Measurements from ENCODE around the gene RGSL1.
"Not testable (repeated sequence)": the region's sequence is repeated elsewhere in the genome, so short reads cannot be mapped to it uniquely, and the experiment has no call there.

Gene RGSL1

GRCh38 chr1:182527680-182528079, 77.7 kb downstream of the RGSL1 start:
- no peak for TF ChIP-seq ZNF8 (CRISPR knock-in tag; IDR thresholded peaks at IDR 0.05)
- no peak for TF ChIP-seq OSR1 (CRISPR knock-in tag; IDR thresholded peaks at IDR 0.05)
- TF ChIP-seq CREB5 (CRISPR knock-in tag; IDR thresholded peaks at IDR 0.05; ENCODE audit: low read depth): no peak
- no peak for TF ChIP-seq TSHZ2 (CRISPR knock-in tag; IDR thresholded peaks at IDR 0.05)
- no peak for TF ChIP-seq PPARA (CRISPR knock-in tag; IDR thresholded peaks at IDR 0.05; ENCODE audit: borderline replicate concordance)
- no peak for TF ChIP-seq ZC3H10 (CRISPR knock-in tag; IDR thresholded peaks at IDR 0.05)
- no peak for TF ChIP-seq ARNTL (CRISPR knock-in tag; IDR thresholded peaks at IDR 0.05; ENCODE audit: borderline replicate concordance, low read depth)
- no peak for TF ChIP-seq CSRNP3 (CRISPR knock-in tag; IDR thresholded peaks at IDR 0.05)
- TF ChIP-seq RARB (CRISPR knock-in tag; IDR thresholded peaks at IDR 0.05): no peak
- TF ChIP-seq ZNF565 (CRISPR knock-in tag; conservative IDR thresholded peaks at IDR 0.05; ENCODE audit: low read depth): no peak
- no peak for TF ChIP-seq ISL1 (CRISPR knock-in tag; IDR thresholded peaks at IDR 0.05)
- no peak for TF ChIP-seq TOX (CRISPR knock-in tag; IDR thresholded peaks at IDR 0.05; ENCODE audit: borderline replicate concordance)
- TF ChIP-seq CSDC2 (CRISPR knock-in tag; IDR thresholded peaks at IDR 0.05): no peak
- no peak for TF ChIP-seq ZNF70 (CRISPR knock-in tag; IDR thresholded peaks at IDR 0.05)
- no peak for TF ChIP-seq ESRRG (CRISPR knock-in tag; IDR thresholded peaks at IDR 0.05)
- TF ChIP-seq ZFP30 (CRISPR knock-in tag; IDR thresholded peaks at IDR 0.05): no peak
- TF ChIP-seq ZFP3 (CRISPR knock-in tag; IDR thresholded peaks at IDR 0.05): no peak
- no peak for TF ChIP-seq GLIS3 (CRISPR knock-in tag; IDR thresholded peaks at IDR 0.05)
- no peak for ATAC-seq

- ATAC-seq: not testable (repeated sequence)
These were observed 78.3 kb downstream of the RGSL1 start for GRCh38 chr1:182528206-182528605.

- ATAC-seq: no peak
- TF ChIP-seq PPARA (CRISPR knock-in tag; IDR thresholded peaks at IDR 0.05; ENCODE audit: borderline replicate concordance) (no peak), BACH2 (CRISPR knock-in tag; IDR thresholded peaks at IDR 0.05; ENCODE audit: borderline replicate concordance) (no peak), ZNF565 (CRISPR knock-in tag; conservative IDR thresholded peaks at IDR 0.05; ENCODE audit: low read depth) (no peak), SNAI2 (CRISPR knock-in tag; IDR thresholded peaks at IDR 0.05) (no peak), CSRNP3 (CRISPR knock-in tag; IDR thresholded peaks at IDR 0.05) (no peak), ZNF8 (CRISPR knock-in tag; IDR thresholded peaks at IDR 0.05) (no peak), ARNTL (CRISPR knock-in tag; IDR thresholded peaks at IDR 0.05; ENCODE audit: borderline replicate concordance, low read depth) (no peak), TOX (CRISPR knock-in tag; IDR thresholded peaks at IDR 0.05; ENCODE audit: borderline replicate concordance) (no peak)
These were observed 84.0 kb downstream of the RGSL1 start for GRCh38 chr1:182533896-182534295.

- ATAC-seq: no peak
- no peak for TF ChIP-seq ZFP3 (CRISPR knock-in tag; IDR thresholded peaks at IDR 0.05)
These were observed 99.4 kb downstream of the RGSL1 start for GRCh38 chr1:182549346-182549745.

- no peak for ATAC-seq
- TF ChIP-seq ESRRG (CRISPR knock-in tag; IDR thresholded peaks at IDR 0.05): no peak
- no peak for TF ChIP-seq ZFP3 (CRISPR knock-in tag; IDR thresholded peaks at IDR 0.05)
- TF ChIP-seq POU6F1 (CRISPR knock-in tag; IDR thresholded peaks at IDR 0.05; ENCODE audit: borderline replicate concordance, low read depth): no peak
- TF ChIP-seq ARNTL (CRISPR knock-in tag; IDR thresholded peaks at IDR 0.05; ENCODE audit: borderline replicate concordance, low read depth): no peak
- no peak for TF ChIP-seq ZNF70 (CRISPR knock-in tag; IDR thresholded peaks at IDR 0.05)
- no peak for TF ChIP-seq ZC3H10 (CRISPR knock-in tag; IDR thresholded peaks at IDR 0.05)
- no peak for TF ChIP-seq ZFP30 (CRISPR knock-in tag; IDR thresholded peaks at IDR 0.05)
- TF ChIP-seq BACH2 (CRISPR knock-in tag; IDR thresholded peaks at IDR 0.05; ENCODE audit: borderline replicate concordance): no peak
- no peak for TF ChIP-seq TCF4 (CRISPR knock-in tag; IDR thresholded peaks at IDR 0.05; ENCODE audit: borderline replicate concordance)
- TF ChIP-seq PPARA (CRISPR knock-in tag; IDR thresholded peaks at IDR 0.05; ENCODE audit: borderline replicate concordance): no peak
- no peak for TF ChIP-seq TOX (CRISPR knock-in tag; IDR thresholded peaks at IDR 0.05; ENCODE audit: borderline replicate concordance)
- no peak for TF ChIP-seq CSDC2 (CRISPR knock-in tag; IDR thresholded peaks at IDR 0.05)
- no peak for TF ChIP-seq GLIS3 (CRISPR knock-in tag; IDR thresholded peaks at IDR 0.05)
- TF ChIP-seq TSHZ2 (CRISPR knock-in tag; IDR thresholded peaks at IDR 0.05): no peak
- TF ChIP-seq RARB (CRISPR knock-in tag; IDR thresholded peaks at IDR 0.05): no peak
- TF ChIP-seq OSR1 (CRISPR knock-in tag; IDR thresholded peaks at IDR 0.05): no peak
These were observed 99.9 kb downstream of the RGSL1 start for GRCh38 chr1:182549811-182550210.

All from SK-N-SH treated with all-trans-retinoic acid at 6 μM for 48 hours (cell line).